NCI-H146 treated with DMSO at 0.1 percent for 48 hours (cell line): Measurements from ENCODE around the gene FUT1.
A peak's percentile ranks its signal among the peaks of the same experiment; 100 is the strongest.

Experiments used
- DNase-seq: peaks from one replicate; lab custom pipeline; 2025; ENCODE audit not compliant: unreplicated experiment; lab: John Stamatoyannopoulos, UW

Gene FUT1

GRCh38 chr19:48741129-48741999 is 11.1 kb downstream of the FUT1 start:
- no peak for DNase-seq

DNA sequence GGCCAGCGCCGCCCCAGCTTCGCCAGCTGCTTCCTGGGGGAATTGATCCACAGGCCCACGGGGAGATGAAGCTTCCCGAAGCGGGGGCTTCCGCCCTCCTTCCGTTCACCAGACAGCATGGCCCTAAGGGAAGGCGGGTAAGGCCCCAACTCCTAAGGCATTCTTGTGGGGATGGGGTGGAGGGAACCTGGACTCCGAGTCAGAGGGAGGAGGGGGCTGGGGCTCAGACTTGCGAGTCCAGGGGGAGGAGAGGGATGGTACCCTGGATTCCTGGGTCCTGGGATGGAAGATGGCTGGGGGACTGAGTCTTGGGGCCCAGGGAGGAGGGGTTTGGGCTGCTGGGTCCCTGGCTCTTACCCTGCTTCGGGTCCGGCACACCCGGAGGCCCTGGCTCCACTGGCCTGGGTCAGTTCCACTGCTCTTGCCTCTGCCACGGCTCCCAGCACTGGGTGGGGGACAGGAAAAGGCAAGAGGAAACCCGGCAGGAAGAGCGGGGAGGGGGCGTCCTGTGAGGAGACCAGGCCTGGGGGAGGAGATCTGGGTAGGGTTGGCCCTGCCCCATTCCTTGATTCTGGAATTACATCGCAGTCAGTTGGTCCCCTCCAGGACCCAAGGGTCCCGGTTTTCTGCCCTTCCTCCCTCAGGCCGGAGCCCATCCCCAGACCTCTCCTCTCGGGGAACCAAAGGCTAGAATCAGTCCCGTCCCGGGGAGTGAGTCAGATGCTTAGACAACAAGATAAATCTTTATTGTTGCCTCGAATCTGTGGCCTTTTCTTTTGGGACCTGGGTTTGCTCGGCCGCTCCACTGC is 12.1 kb downstream of the FUT1 start, which contains the start of gene RASIP1:
Gene RASIP1, minus strand, starts transcription at position 447 of the 809 bp plus-strand sequence. Its CDS starts 328 bp downstream, at position 119.
- no peak for DNase-seq

GRCh38 chr19:48739404-48740163 is 12.9 kb downstream of the FUT1 start:
- DNase-seq, result peak; percentile 44

DNA sequence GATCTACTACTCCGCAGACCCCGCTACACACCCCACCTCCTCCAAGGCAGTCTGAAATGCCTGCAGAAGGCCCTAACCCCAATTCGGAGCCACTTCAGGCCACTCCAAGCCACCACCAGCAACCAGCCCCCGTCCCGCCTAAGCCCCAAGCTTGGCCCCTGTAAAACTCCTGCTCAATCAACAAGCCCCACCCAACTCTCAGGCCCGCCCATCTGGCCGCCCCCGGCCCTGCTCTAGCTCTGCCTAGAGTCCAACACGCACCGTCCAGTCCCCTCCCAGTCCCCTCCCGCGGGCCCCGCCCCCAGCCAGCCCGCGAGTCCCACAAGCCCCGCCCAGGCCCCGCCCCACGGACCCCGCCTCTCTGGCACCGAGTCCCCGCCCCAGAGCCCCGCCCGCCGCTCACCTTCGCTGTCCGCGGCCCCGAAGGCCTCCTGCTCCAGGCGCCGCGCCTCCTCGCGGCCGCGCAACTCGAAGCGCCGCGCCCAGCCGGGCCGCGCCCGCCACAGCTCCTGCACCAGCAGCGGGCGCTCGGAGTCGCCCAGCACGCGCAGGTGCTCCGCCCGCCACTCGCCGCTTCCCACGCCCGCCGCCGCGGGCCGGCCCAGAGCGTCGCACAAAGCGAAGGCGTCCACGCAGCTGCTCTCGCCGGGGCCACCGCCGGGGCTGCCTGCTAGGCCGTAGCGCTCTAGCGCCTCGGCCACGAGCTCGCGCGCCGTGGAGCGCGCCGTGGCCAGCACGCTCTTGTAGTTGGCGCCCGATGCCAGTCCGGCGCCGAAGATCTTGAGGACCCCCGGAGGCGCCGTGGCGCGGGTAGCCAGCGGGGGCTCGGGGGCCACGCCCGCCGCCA is 13.7 kb downstream of the FUT1 start:
- peak; percentile 90 for DNase-seq

DNA sequence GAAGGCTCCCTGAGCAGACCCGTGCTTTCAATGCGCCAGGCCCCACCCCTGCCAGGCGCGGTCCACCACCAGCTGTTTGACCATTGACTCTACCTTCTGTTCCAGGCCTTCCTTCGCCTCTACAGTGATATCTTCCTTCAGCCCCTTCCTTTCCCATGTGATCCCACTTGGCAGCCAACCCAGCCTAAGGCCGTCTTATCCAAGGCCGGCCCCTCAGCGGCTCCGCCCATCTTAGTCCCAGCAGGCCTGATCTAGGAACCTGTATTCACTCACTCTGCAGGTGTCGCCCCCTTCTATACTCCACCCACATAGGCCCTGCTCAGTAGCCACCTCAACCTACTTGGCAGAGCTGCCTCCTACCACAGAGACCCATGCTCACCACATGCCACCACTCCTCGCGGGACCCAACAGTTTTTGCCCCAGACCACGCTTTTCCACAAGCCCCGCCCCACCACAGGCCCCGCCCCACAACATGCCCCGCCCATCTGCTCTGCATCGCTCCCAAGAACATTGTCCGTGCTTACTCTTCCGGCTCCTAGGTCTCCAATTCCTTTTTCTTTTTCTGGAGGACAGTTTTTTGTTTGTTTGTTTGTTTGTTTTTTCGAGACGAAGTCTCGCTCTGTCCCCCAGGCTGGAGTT is 15.0 kb downstream of the FUT1 start:
- no peak for DNase-seq

DNA sequence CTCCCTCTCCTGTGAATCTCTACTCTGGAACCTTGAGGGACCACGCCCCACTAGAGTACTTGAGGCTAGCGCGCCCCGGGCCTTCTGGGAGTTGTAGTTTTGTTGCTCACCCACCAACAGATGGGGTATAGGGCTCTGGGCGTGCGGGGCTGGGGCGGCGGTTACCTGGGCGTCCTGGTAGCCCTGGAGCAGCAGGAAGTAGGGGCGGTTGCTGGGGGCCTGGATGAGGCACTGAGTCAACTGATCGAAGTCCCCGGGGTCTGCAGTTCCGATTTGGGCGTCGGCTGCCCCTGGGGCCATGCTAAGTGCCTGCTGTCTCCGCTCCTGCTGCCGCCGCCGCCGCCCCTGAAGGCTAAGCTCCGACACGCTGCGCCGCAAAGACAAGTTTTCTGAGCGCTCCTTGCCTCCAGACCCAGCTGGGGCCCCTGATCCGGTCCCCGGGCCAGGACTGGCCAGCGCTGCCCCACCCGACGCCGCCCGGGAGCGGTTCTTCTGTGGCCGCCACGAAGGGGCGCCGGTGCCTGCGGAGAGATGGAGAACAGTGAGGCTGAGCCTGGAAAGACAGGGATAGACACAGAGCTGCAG is 17.3 kb downstream of the FUT1 start:
- DNase-seq, result no peak

DNA sequence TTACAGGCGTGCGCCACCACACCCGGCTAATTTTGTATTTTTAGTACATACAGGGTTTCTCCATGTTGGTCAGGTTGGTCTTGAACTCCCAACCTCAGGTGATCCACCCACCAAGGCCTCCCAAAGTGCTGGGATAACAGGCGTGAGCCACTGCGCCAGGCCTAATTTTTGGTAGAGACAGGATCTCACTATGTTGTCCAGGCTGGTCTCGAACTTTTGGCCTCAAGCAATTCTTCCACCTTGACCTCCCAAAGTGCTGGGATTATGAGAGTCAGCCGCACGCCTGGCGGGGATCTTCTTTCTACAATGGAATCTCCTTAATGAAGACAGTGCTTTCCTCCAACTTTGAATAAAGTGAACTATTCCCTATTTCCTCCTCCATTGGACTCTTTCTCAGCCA is 17.8 kb downstream of the FUT1 start:
- DNase-seq, result no peak

- no peak for DNase-seq
Measured at GRCh38 chr19:48731452-48731851, 21.0 kb downstream of the FUT1 start.

GRCh38 chr19:48728911-48729664 is 23.4 kb downstream of the FUT1 start:
- no peak for DNase-seq

DNA sequence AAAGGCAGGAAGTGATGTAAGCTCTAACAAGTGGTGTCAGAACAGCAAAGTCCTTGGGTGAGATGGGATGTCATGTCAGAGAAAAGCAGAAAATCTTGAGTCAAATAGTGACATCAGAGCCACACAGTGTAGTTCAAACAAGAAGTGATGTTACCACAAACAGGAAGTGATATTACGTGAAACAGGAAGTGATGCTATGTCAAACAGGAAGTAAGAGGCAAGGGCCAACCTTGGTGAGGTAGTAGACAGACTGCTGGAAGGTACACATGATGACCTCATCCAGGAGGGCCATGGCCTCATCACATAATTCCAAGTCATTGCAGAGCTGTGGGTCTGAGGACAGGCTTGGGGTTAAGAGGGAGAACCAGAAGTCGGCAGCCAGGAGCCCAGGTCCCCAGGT is 25.9 kb downstream of the FUT1 start:
- no peak for DNase-seq

- DNase-seq, result no peak
Measured at GRCh38 chr19:48724796-48725753, 27.4 kb downstream of the FUT1 start.

DNA sequence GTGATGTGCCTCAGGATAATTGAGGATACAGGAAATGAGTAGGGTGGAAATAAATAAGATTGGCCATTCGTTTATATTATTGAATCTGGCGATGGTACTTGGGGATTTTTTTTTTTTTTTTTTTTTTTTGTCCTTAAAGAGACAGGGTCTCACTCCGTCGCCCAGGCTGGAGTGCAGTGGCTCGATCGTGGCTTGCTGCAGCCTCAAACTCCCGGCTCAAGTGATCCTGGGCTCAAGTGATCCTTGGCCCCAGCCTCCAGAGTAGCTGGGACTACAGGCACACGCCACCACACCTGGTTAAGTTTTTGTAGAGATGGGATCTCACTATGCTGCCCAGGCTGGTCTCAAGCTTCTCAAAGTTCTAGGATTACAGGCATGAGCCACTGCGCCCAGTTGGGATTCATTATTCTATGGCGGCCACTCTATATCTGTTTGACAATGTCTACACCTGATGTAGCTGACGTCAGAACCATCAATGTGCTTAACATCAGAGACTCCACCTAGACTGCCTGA is 30.2 kb downstream of the FUT1 start:
- no peak for DNase-seq

- peak; percentile 99 for DNase-seq
Measured at GRCh38 chr19:48720613-48721296, 31.7 kb downstream of the FUT1 start.

GRCh38 chr19:48720251-48720612 is 32.2 kb downstream of the FUT1 start:
- DNase-seq, result no peak

GRCh38 chr19:48719263-48720171 is 32.9 kb downstream of the FUT1 start, which contains the start of gene MAMSTR:
TSS of gene MAMSTR (minus strand) at chr19:48719725. CDS start at chr19:48719031, 694 bp downstream.
- DNase-seq, result no peak
